ENCODE results near the gene AURKA.

Gene AURKA

GRCh38 chr20:56417911-56418310 is 25.9 kb upstream of the AURKA start:
- no peak overlapping the region for H2AFZ ChIP-seq (ENCODE audit: low read depth, low read length, severe bottlenecking)
- no peak overlapping the region for H3K4me2 ChIP-seq (ENCODE audit: low read depth, low read length, poor library complexity, severe bottlenecking)
- H3K27me3 ChIP-seq (ENCODE audit: low read length), result no peaks in the 10 kb centered on the region
- no peak for TF ChIP-seq EZH2phosphoT487 (conservative IDR thresholded peaks at IDR 0.05; ENCODE audit: low read length)
- no peak for TF ChIP-seq CTCF (IDR thresholded peaks at IDR 0.05; ENCODE audit: insufficient read depth, low read length, poor library complexity, severe bottlenecking)
- H3K36me3 ChIP-seq (ENCODE audit: low read length), result no peaks in the 10 kb centered on the region
- H3K9me2 ChIP-seq (replicated peaks; ENCODE audit: insufficient read depth, low read length), result no peaks in the 10 kb centered on the region
- no peak overlapping the region for H3K9ac ChIP-seq (ENCODE audit: low read length)
- no peaks in the 10 kb centered on the region for H3K79me2 ChIP-seq (ENCODE audit: insufficient read depth, low read length)
- H3F3A ChIP-seq (ENCODE audit: insufficient read depth), result no peaks in the 10 kb centered on the region
- no peak overlapping the region for H3K27ac ChIP-seq (ENCODE audit: low read depth, low read length)
- H3K4me3 ChIP-seq (ENCODE audit: insufficient read depth, low read length, poor library complexity, severe bottlenecking), result no peak overlapping the region
- H4K20me1 ChIP-seq (ENCODE audit: low read depth, low read length), result no peaks in the 10 kb centered on the region
- no peaks in the 10 kb centered on the region for H3K9me3 ChIP-seq (ENCODE audit: insufficient read depth, low read length)

GRCh38 chr20:56417402-56417801 is 25.4 kb upstream of the AURKA start:
- no peaks in the 10 kb centered on the region for H3K36me3 ChIP-seq (ENCODE audit: low read length)
- no peak overlapping the region for H3K4me2 ChIP-seq (ENCODE audit: low read depth, low read length, poor library complexity, severe bottlenecking)
- H3K9me2 ChIP-seq (replicated peaks; ENCODE audit: insufficient read depth, low read length), result no peaks in the 10 kb centered on the region
- TF ChIP-seq CTCF (IDR thresholded peaks at IDR 0.05; ENCODE audit: insufficient read depth, low read length, poor library complexity, severe bottlenecking), result no peak
- no peak for TF ChIP-seq EZH2phosphoT487 (conservative IDR thresholded peaks at IDR 0.05; ENCODE audit: low read length)
- no peaks in the 10 kb centered on the region; the same call in 1 of the 2 replicates for H3F3A ChIP-seq (ENCODE audit: insufficient read depth)
- no peaks in the 10 kb centered on the region for H3K79me2 ChIP-seq (ENCODE audit: insufficient read depth, low read length)
- H3K9ac ChIP-seq (ENCODE audit: low read length), result no peak overlapping the region
- H2AFZ ChIP-seq (ENCODE audit: low read depth, low read length, severe bottlenecking), result no peak overlapping the region
- no peak overlapping the region for H3K27ac ChIP-seq (ENCODE audit: low read depth, low read length)
- no peaks in the 10 kb centered on the region for H3K9me3 ChIP-seq (ENCODE audit: insufficient read depth, low read length)
- no peak overlapping the region for H3K4me3 ChIP-seq (ENCODE audit: insufficient read depth, low read length, poor library complexity, severe bottlenecking)
- no peaks in the 10 kb centered on the region for H4K20me1 ChIP-seq (ENCODE audit: low read depth, low read length)
- H3K27me3 ChIP-seq (ENCODE audit: low read length), result no peaks in the 10 kb centered on the region

GRCh38 chr20:56414842-56415765 is 23.1 kb upstream of the AURKA start:
- H2AFZ ChIP-seq (ENCODE audit: low read depth, low read length, severe bottlenecking), result no peak overlapping the region
- no peak overlapping the region for H3K4me3 ChIP-seq (ENCODE audit: insufficient read depth, low read length, poor library complexity, severe bottlenecking)
- no peaks in the 10 kb centered on the region for H4K20me1 ChIP-seq (ENCODE audit: low read depth, low read length)
- H3K9me2 ChIP-seq (replicated peaks; ENCODE audit: insufficient read depth, low read length), result no peaks in the 10 kb centered on the region
- H3K36me3 ChIP-seq (ENCODE audit: low read length), result no peaks in the 10 kb centered on the region
- H3F3A ChIP-seq (ENCODE audit: insufficient read depth), result no peaks in the 10 kb centered on the region; the same call in 1 of the 2 replicates
- no peak overlapping the region for H3K9ac ChIP-seq (ENCODE audit: low read length)
- TF ChIP-seq EZH2phosphoT487 (conservative IDR thresholded peaks at IDR 0.05; ENCODE audit: low read length) (no peak), CTCF (IDR thresholded peaks at IDR 0.05; ENCODE audit: insufficient read depth, low read length, poor library complexity, severe bottlenecking) (no peak)
- no peaks in the 10 kb centered on the region for H3K9me3 ChIP-seq (ENCODE audit: insufficient read depth, low read length)
- no peaks in the 10 kb centered on the region for H3K79me2 ChIP-seq (ENCODE audit: insufficient read depth, low read length)
- no peaks in the 10 kb centered on the region for H3K27me3 ChIP-seq (ENCODE audit: low read length)
- no peak overlapping the region for H3K27ac ChIP-seq (ENCODE audit: low read depth, low read length)
- no peak overlapping the region for H3K4me2 ChIP-seq (ENCODE audit: low read depth, low read length, poor library complexity, severe bottlenecking)

Data from SU-DHL-6 (cell line).